ENCODE results near the gene PIK3CB. TPM values are rescaled to one million over a fixed set of nuclear protein-coding genes. Genes with fewer than 3 reads are reported as not detected.

Gene PIK3CB
- total RNA-seq, 6 experiments from 2014 or later, result 12.6 to 18.3 (median 15.8) TPM

DNA sequence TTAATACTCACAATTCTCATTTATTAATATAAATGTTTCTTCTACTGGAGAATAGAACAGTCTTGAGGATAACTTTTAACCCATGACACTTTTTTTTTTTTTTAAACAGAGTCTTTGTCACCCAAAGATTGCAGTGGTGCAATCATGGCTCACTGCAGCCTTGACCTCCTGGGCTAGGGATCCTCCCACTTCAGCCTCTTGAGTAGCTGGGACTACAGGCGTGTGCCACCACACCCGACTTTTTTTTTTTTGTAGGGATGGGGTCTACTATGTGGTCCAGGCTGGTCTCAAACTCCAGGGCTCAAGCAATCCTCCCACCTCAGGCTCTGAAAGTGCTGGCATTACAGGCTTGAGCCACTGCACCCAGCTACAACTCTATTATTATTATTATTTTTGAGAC lies 34.5 kb downstream of the PIK3CB start:
- no peak for DNase-seq
- Mint-ChIP-seq H3K27me3 (ENCODE audit: insufficient read depth) (no peaks in the 10 kb centered on the region; the same call in 1 of the 2 replicates), H3K9me3 (no peaks in the 10 kb centered on the region), H3K4me1 (ENCODE audit: low read depth) (peaks cover 5% of the 10 kb centered on the region; the same call in 1 of the 2 replicates), H3K36me3 (ENCODE audit: low read depth) (peaks cover 4% of the 10 kb centered on the region; the same call in 1 of the 2 replicates), H3K27ac (no peak overlapping the region), H3K4me3 (no peak overlapping the region)
- TF ChIP-seq, protein P1, sequence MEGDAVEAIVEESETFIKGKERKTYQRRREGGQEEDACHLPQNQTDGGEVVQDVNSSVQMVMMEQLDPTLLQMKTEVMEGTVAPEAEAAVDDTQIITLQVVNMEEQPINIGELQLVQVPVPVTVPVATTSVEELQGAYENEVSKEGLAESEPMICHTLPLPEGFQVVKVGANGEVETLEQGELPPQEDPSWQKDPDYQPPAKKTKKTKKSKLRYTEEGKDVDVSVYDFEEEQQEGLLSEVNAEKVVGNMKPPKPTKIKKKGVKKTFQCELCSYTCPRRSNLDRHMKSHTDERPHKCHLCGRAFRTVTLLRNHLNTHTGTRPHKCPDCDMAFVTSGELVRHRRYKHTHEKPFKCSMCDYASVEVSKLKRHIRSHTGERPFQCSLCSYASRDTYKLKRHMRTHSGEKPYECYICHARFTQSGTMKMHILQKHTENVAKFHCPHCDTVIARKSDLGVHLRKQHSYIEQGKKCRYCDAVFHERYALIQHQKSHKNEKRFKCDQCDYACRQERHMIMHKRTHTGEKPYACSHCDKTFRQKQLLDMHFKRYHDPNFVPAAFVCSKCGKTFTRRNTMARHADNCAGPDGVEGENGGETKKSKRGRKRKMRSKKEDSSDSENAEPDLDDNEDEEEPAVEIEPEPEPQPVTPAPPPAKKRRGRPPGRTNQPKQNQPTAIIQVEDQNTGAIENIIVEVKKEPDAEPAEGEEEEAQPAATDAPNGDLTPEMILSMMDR (IDR thresholded peaks at IDR 0.05), result no peak

DNA sequence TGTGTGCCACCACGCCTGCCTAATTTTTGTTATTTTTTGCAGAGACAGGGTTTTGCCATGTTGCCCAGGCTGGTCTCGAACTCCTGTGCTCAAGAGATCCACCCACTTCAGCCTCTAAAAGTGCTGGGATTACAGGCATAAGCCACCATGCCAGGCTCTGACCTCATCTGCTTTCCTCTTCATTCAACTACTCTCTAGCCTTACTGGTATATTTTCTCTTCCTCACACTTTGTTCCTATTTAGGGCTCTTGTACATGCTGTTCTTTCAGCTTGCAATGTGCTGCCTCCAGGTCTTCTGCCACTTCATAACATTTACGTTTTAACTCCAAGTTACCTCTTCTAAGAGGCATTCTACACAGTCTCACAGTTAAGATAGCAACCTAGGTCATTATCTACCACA lies 34.9 kb downstream of the PIK3CB start:
- TF ChIP-seq, protein P1 (IDR thresholded peaks at IDR 0.05), result no peak
- H3K4me1 Mint-ChIP-seq (ENCODE audit: low read depth), result peaks cover 5% of the 10 kb centered on the region; the same call in 1 of the 2 replicates
- H3K27ac Mint-ChIP-seq, result no peak overlapping the region
- H3K9me3 Mint-ChIP-seq, result no peaks in the 10 kb centered on the region
- H3K4me3 Mint-ChIP-seq, result no peak overlapping the region
- H3K27me3 Mint-ChIP-seq (ENCODE audit: insufficient read depth), result no peaks in the 10 kb centered on the region; the same call in 1 of the 2 replicates
- no peak for DNase-seq
- H3K36me3 Mint-ChIP-seq (ENCODE audit: low read depth), result peaks cover 4% of the 10 kb centered on the region; the same call in 1 of the 2 replicates

DNA sequence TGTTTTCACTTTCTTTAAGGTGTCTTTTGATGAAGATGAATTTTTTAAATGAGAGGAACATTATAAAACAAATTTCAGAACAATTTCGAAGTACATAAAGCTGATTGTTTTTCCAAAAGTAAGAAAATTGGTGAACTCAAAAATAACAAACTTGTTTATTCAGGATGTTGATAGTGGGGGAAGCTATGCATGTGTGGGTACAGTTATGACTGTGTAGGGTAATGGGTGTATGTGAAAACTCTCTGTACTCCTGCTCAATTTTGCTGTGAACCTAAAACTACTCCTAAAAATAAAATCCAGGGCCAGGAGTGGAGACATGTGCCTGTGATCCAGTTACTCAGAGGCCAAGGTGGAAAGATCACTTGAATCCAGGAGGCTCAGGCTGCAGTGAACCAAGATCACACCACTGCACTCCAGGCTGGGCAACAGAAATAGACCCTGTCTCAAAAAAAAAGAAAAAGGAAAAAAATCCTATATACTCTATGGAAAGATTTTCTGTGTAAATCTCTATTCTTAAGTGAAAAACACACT lies 37.2 kb downstream of the PIK3CB start:
- H3K27me3 Mint-ChIP-seq (ENCODE audit: insufficient read depth), result no peaks in the 10 kb centered on the region; the same call in none of the 2 replicates
- no peak overlapping the region for H3K27ac Mint-ChIP-seq
- H3K4me3 Mint-ChIP-seq, result no peak overlapping the region
- TF ChIP-seq, protein P1 (IDR thresholded peaks at IDR 0.05), result no peak
- H3K9me3 Mint-ChIP-seq, result no peaks in the 10 kb centered on the region
- DNase-seq, result no peak
- peaks cover 7% of the 10 kb centered on the region; the same call in 1 of the 2 replicates for H3K36me3 Mint-ChIP-seq (ENCODE audit: low read depth)
- H3K4me1 Mint-ChIP-seq (ENCODE audit: low read depth), result peaks cover 5% of the 10 kb centered on the region; the same call in 1 of the 2 replicates

DNA sequence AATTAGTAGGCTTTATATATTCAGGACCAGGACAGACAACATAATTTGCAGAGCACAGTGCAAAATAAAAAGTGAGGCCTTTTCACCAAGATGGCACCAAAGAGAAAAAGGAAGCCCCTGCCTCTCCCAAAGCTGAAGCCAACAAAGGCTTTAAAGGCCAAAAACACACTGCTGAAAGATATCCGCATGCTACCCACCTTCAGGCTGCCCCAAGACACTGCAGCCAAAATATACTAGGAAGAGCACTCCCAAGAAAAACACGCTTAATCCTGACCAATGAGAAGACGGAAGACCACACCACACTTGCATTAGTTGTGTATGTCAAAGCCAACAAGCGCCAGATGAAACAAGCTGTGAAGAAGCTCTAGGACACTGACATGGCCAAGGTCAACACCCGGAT lies 38.0 kb downstream of the PIK3CB start:
- Mint-ChIP-seq H3K27ac (no peak overlapping the region), H3K4me1 (ENCODE audit: low read depth) (peaks cover 5% of the 10 kb centered on the region; the same call in 1 of the 2 replicates), H3K36me3 (ENCODE audit: low read depth) (peaks cover 9% of the 10 kb centered on the region; the same call in 1 of the 2 replicates), H3K9me3 (no peaks in the 10 kb centered on the region), H3K27me3 (ENCODE audit: insufficient read depth) (no peaks in the 10 kb centered on the region; the same call in none of the 2 replicates), H3K4me3 (no peak overlapping the region)
- DNase-seq, result no peak
- TF ChIP-seq, protein P1 (IDR thresholded peaks at IDR 0.05), result no peak

DNA sequence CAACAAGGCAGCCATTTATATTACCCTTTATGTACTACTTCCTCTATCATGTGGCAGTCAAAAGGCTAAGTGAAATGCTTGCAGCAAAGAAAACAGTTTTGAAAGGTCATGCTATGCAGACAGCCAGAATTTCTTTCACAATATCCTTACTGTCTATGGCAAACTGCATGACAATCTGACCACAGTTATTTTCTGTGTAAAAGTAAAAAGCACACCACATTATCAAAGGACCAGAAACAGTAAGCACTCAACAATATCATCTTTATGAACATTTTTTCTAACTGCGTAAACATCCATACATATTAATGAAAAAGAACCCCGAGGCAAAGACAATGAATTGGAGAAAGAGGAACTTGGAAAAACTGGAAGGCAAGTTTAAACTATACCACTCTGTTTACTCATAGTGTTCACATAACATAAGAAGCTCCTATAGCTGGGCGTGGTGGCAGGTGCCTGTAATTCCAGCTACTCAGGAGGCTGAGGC lies 47.9 kb downstream of the PIK3CB start:
- TF ChIP-seq, protein P1 (IDR thresholded peaks at IDR 0.05), result no peak
- peaks cover 7% of the 10 kb centered on the region for H3K4me1 Mint-ChIP-seq (ENCODE audit: low read depth)
- H3K27ac Mint-ChIP-seq, result no peak overlapping the region
- H3K9me3 Mint-ChIP-seq, result no peaks in the 10 kb centered on the region
- no peaks in the 10 kb centered on the region for H3K27me3 Mint-ChIP-seq (ENCODE audit: insufficient read depth)
- peak; percentile 32 for DNase-seq
- H3K4me3 Mint-ChIP-seq, result no peak overlapping the region
- peaks cover 8% of the 10 kb centered on the region for H3K36me3 Mint-ChIP-seq (ENCODE audit: low read depth)

Data from HFFc6 (cell line).